AG10803 (cell line): ENCODE results near the gene MSI1.

Experiments used
- DNase-seq: peaks from one replicate; pipeline ENCODE4 v3.0.0; 2010; ENCODE audit warnings: low read depth
- H3K4me3 ChIP-seq: 2 replicates; pipeline ENCODE4 v1.5.1; 2011; ENCODE audit warnings: mild to moderate bottlenecking, low read length, control low read depth
- CTCF ChIP-seq: conservative IDR thresholded peaks from 2 replicates; pipeline ENCODE4 v1.5.1; 2011; ENCODE audit warnings: mild to moderate bottlenecking, low read length, control low read depth, inconsistent platforms

MSI1 gene

DNA sequence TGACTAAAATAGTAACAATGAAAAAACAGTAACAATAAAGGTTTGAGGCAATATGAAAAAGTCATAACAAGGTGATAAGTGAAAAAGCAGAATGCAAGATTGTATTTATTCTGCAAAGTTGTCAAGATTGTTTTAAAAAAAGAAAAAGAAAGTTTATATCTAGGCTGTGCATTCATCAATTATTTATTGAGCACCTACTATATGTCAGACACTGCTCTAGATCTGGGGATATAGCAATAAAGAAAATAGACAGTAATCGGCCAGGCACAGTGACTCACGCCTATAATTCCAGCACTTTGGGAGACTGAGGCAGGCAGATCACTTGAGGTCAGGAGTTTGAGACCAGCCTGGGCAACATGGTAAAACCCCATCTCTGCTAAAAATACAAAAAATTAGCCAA, 45.2 kb downstream of the MSI1 start:
- TF ChIP-seq CTCF: no peak
- no peak overlapping the region for H3K4me3 ChIP-seq
- no peak for DNase-seq

- no peak for DNase-seq
- H3K4me3 ChIP-seq: no peak overlapping the region
- no peak for TF ChIP-seq CTCF
These were observed 47.4 kb downstream of the MSI1 start for GRCh38 chr12:120321382-120322202.

DNA sequence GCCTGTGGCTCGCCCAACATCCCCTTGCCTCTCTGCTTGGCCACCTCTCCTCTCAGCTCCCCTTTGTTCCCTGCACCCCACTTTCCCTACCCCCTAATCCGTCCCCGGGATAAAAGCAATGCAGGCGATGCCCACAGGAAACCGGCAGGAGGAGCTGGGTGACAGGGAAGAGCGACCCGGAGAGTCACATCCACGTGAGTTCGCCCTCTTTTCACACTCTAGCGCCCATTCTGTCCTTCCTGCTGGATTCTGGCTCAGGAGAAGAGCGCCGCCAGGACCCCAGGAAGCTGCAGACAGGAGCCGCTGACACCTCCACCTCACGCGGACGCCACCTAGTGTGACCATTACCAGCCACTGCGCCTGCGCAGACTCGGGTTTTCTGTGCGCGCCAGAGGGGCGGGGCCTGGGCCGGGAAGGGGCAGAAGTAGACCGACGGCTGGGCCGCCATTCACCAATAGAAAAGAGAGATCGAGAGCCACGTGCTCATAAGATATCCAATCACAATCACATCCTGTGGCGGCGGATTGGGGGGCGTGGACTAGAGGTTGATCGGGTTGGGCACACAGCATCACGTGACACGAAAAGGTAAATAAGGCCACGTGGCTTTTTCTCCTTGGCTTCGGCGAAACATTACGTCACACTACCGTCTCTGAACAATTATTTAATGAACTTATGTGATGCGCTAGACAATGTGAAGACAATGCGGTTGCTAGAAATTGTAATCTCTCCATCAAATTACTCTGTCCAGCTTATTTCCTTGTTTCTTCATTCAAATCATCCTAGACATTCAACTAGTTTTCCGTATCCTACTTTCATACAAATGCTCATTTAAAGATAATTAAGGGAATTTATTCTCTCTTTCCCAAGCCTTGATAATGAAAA, 51.5 kb downstream of the MSI1 start:
- peak; percentile 98 for DNase-seq
- peak; percentile 76 for TF ChIP-seq CTCF
- peak overlapping the region; percentile 87 for H3K4me3 ChIP-seq

- no peak for DNase-seq
- peak overlapping the region; percentile 87 for H3K4me3 ChIP-seq
- TF ChIP-seq CTCF: no peak
These were observed 52.2 kb downstream of the MSI1 start for GRCh38 chr12:120316798-120317223.

DNA sequence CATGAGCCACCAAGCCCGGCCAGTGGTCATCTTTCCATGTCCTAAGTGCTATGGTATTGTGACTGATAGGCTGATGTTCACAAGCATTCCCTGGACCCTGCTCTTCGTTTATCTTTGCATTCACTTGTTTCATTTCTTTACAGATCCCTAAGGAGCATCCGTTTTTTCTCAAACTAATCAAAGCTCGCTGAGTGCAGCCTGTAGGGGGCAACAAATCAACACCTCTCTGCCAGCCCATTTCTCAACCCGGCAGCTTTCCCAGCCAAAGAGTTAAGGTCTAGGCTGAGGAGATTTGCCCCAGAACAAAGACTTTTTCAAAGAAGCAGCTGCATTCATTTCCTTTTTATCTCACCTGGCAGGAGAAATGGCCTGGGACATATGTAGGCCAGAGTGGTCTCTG, 54.7 kb downstream of the MSI1 start:
- peak; percentile 25 for TF ChIP-seq CTCF
- H3K4me3 ChIP-seq: no peak overlapping the region
- DNase-seq: no peak

GRCh38 chr12:120301962-120302815, 66.8 kb downstream of the MSI1 start, which contains the start of gene SIRT4:
Gene SIRT4 (plus strand): TSS chr12:120302321. CDS start chr12:120303562, 1,241 bp downstream.
- DNase-seq: peak; percentile 92
- H3K4me3 ChIP-seq: peak within 1 kb of the TSS; percentile 74
- TF ChIP-seq CTCF: peak; percentile 85
